Activated naive CD4-positive, alpha-beta T cell treated with Interleukin-2 at 50 U/mL for 16 hours (primary cell): ENCODE measurements around the gene TP73.
A peak's percentile ranks its signal among the peaks of the same experiment; 100 is the strongest.

Source experiments
- DNase-seq: peaks from one replicate; pipeline ENCODE4 v3.0.0-alpha.2; 2020

The TP73 gene

DNA sequence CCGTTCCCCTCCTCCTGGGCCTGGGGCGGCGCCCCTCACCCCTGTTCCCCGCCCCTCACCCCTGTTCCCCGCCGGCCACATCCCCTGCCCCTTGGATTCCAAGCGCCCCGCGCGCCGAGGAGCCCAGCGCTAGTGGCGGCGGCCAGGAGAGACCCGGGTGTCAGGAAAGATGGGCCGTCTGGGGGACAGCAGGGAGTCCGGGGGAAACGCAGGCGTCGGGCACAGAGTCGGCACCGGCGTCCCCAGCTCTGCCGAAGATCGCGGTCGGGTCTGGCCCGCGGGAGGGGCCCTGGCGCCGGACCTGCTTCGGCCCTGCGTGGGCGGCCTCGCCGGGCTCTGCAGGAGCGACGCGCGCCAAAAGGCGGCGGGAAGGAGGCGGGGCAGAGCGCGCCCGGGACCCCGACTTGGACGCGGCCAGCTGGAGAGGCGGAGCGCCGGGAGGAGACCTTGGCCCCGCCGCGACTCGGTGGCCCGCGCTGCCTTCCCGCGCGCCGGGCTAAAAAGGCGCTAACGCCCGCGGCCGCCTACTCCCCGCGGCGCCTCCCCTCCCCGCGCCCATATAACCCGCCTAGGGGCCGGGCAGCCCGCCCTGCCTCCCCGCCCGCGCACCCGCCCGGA, at the start of gene TP73:
TSS of gene TP73 (plus strand) at position 587 of the 618 bp plus-strand sequence. CDS start 29,850 bp downstream, outside the sequence.
- peak; percentile 16 for DNase-seq

DNA sequence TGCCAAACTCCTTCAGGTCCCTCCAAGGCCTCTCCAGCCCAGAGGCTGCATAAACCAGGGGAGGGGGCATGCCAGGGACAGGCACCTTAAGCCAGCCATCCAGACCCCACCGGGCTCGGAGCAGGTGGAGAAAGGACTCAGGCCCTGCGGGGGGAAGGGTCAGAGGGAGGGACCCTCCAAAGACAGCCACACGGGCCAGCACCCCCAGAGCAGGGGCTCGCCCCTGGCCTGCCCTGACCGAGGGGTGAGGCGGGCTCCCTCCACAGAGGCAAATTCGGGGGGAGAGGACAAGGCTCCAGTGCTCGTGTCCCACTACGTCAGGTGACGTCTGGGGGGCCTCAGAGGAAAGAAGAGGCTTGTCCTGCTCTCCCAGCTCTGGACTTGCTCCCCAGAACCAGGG, 49.2 kb upstream of the TP73 start:
- DNase-seq = no peak

DNA sequence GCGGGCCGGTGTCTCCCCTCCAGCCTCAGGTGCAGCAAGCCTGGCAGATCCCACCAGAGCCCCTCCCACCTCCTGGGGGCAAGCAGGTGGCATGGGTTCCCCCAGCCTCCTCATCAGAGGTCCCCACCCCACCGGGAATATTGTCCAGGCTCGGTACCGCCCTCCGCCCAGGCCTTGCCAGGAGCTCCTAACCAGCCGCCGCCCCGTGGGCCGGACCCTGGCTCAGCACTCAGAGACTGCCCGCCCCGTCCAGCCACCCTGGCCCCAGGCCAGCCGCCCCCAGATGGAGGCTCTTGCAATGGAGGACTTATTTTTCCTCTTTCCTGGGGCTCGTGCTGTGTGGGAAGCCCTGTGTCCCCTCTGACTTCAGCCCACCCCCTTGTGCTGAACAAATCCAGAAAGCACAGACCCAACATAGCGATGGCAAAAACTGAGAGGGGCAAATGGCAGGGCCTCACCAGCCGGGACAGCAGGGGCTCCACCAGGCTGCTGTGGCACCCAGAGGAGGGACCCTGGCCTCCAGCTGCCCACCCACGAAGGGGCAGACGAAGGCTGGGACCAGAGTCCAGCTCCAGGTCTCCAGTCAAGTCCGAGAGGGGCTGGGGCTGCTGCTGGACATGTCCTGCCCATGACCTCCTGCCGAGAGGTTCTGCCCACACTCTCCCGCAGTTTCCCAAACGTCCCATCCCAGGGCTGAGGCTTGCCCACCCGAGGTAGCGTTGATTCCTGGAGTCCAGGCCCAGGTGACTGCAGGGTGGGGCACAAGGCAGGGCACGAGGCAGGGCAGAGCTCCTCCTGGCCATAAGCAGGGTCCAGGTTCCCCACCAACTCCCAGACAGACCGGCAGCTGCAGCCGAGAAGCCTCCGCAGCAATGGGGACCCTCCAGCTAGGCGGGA, 48.5 kb upstream of the TP73 start:
- no peak for DNase-seq

DNA sequence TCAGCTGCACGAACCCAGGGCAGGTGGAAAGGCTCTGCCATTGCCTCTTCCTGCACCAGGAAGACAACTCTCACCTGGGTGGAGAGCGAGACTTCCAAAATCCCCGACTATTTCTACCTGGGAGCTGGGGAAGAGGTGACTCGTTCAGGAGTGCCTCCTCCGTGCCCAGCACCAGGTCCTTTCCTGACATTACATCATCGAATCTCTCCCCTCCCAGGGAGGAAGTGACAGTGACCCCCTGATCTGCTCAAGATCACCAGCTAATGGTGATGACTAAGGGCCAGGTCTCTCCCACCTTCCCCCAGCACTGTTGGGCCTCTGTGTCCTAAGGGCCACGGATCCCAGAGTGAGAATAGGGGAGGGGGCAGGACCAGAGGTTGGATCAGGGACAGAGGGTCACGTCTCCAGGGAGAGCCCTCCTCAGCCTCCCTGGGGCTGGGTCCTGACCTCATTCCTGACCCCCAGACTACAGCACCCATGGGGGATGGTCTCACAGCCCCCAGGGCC, 47.8 kb upstream of the TP73 start:
- no peak for DNase-seq

DNA sequence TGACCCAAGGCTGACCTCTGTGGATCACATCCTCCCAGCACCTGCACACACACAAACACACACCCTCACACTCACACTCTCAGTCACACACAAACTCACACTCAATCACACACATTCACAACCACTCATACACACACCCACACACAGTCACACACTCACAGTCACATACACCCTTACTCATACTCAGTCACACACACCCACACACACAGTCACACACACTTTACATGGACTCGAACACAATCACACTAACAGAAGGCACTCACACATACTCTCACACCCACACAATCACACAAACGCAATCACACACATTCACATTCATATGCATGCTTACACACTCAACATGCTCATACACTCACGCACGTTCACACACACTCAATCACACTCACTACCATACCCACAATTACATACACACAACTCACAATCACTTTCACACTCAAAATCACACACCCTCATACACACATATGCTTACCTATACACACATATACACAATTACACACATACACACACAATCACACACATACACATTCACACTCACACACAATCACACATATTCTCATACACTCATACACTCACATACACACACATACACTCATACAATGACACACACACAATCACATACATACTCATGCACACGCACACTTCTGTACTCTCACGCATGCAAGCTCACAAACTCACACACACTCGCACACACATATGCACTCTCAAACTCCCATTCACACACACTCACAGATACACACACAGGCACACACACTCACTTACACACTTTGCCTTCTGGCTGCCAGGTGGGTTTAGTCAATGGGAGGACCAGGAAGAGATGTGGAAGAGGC, 47.1 kb upstream of the TP73 start:
- no peak for DNase-seq

DNA sequence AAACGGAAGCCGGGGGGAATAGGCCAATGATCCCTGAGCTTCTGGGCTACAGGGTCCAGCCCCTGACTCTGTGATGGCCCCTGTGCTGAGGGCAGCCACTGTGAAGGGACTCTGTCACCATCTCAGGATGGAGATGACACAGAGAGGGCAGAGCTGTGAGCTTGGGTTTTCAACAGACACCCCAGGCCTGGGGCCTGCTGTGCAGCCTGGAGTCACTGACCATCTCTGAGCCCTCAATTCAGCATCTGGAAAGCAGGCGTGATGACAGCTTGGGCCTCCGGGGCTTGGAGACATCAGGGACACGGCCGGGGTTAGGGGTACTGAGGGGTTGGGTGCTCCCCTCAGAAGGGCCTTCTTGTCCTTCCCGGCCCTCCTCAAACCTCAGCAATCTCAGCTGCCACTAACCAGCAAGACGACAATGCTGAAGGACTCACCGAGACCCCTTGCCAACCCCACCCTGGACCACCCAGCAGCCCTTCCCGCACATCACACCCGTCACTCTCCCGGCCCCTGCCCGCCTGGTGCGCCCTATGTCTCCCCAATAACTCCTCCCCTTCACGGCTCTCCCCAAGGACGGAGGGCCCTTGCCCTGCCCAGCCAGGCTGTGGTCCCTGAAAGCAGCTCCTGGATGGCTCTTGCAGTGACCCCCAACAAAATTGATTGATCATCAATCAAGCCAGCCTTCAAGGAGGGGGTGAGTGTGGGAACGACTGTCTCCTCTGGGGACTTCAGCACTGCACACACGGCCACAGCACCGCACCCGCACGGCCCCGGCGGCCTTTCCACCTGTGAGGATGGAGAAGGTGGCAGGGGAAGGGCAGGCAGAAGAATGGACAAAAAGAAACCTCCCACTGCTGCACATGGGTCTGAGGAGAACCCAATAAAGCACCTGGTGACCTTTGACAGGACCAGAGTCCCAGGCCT, 45.3 kb upstream of the TP73 start:
- no peak for DNase-seq

DNA sequence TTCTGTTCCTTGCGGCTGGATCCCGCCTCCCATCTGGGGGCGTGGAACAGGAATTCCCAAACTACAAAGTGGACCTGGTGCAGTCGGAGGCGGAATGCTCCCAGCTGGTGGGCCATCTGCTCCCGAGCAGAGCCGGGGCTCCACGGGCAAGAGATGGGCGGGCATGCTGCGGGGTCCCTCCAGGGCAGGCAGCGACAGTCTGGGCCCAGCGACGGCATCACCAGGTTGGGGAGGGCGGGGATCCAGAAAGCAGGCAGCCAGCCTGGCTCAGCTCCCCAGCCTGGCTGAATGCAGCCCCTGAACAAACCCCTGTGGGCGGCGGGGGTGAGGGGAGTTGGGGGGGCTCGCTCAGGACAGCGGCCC, 44.6 kb upstream of the TP73 start:
- DNase-seq = no peak

DNA sequence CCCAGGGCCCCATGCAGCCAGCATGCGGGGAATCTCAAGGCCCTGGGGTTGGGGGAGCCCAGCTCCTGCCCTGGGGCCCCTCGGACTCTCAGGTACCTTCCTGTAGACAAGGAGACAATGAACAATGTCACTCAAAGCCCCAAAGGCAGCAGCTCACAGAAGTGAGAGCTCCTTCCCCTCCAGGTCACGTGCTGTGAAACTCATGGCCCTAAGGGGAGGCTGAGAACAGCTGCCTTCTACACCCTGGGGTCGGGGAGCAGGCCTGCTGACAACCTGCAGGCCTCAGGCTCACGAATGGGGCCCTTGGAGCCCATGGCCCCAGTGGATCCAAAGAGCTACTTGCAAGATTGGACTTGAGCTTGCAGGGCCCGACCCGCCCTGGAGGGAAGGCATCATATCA, 44.2 kb upstream of the TP73 start:
- DNase-seq = no peak

DNA sequence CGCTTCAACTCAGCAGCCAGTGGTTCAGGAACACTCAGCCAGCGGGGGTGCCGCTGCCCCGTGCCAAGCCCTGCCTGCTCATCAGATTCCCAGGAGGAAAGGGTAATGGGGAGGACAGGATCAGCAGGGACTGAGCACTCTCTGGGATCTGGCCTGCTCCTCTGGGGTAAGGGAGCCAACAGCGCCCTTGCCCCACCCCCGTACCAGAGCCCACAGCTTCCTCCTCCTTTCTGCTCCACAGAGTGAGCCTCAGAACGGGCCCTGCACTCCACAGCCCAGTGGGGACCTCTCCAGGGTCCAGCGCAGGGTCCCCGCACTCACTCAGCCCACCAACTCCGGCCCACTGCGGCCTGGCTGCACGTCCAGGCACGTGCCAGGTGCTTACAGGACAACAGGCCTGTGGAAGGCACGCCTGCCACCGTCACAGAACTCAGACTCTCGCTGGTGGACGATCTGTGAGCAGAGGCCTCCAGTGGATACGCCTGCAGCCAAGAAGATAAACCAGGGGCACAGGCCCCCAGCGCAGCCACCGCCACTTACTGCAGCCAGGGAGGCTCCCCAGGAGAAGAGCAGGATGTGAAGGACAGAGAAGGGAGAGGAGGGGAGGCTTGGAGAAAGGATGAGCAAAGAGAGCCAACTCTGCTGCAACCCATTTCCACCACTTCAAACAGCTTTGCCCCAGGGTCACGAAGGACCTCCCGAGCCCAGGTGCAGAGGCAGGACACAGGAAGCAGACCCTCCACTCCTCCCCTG, 43.1 kb upstream of the TP73 start:
- no peak for DNase-seq

DNA sequence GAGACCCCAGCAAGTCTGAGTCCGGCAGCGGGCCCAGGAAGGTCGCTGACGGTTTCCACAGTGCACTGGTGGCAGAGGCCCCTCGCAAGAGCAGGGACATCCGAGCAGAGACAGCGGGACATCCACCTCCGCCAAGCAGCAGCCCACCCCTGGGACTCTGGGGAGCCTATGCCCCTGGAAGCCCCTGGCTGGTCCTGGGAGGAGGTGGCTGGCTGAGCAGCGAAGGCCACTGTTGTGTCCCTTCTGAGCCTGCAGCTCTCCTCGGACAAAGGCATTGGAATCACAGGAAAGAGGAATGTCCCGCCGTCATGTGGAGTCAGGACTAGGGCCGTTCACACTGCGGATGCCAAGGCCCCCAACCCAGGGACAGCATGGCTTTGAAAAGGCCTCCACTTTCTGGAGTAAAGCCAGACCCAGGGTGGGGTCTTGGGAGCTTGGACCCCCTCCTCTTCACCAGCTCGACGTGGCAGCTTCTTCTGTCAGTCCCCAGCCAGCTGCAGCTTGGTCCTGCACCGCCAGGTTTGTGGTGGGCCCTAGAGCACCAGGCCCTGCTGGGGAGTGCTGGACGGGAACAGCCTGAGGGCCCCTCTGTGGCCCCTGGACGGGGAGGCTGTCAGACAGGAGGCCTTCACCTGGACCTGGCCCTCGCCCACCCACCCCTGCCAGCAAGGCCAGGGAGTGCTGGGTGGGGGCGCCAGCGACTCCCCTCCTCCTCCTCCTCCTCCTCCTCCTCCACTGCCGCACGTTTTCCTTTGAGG, 42.4 kb upstream of the TP73 start:
- DNase-seq = no peak

DNA sequence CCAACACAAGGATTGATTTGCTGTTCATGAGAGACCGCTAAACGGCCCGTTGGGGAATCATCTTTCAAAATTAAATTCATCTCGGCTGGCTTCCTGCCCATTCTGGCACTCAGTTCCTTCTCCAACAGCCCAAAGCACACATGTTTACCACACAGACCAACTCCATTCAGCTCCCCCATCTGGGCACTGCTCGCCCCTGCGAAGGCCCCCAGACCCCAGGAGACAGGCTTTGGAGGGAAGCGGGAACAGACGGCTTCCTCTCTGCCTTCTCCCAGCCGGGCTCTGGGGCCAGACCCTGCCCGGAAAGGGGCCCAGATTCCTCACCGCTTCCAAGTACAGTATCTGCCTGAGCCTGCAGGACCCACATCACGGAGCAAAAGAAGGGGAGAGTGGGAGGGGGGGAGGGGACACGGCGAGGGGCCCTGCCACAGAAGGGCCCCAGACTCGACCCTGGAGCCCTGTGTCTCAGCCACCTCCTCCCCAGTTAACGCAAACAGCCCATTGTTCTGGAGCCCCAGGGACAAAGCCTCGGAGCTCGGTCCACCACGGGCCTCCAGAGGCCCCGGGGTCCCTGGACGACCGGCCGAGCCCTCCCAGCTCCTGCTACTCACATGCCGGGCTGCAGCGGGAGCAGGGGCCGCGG, 41.7 kb upstream of the TP73 start:
- no peak for DNase-seq

DNA sequence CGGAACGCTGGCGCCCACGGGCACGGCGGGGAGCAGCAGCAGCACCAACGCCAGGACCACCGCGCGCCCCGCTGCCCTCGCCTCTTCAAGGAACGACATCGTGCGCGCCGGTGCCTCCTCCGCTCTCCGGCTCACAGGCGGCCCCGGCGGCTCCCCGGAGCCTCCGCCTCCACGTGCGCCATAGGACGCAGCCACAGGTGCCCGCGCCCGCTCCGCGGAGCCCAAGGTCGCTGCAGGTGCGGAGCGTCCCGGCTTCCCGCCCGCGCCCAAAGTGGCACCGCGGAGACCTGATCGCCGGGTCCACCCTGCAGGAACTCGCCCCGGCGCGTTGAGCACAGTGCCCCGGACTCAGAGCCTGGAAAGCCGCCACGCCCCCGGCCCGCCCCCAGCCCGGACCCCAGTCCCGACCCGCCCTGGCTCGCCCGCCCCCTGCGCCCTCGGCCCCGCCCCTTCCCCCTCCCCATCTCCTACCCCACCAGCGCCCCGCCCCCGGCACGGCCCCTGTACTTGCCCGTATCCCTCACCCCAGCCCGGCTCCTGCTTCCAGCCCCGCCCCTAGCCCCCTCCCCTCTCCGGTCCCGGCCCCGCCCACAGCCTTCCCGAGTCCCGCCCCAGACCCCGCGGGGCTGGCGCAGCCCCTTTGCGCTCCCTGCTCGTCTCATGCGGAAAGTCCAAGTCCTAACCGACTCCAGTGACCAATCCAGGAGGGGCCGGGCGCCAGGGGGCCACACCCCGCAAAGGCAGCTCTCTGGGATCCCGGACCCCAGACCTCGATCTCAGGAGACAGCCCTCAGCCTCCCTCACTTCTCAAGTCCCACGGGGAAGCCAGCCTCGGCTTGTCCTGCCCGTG, 40.9 kb upstream of the TP73 start, which contains the start of gene MEGF6:
TSS of gene MEGF6 (minus strand) at position 339 of the 850 bp plus-strand sequence. CDS start at position 99, 240 bp downstream.
- peak; percentile 63 for DNase-seq

DNA sequence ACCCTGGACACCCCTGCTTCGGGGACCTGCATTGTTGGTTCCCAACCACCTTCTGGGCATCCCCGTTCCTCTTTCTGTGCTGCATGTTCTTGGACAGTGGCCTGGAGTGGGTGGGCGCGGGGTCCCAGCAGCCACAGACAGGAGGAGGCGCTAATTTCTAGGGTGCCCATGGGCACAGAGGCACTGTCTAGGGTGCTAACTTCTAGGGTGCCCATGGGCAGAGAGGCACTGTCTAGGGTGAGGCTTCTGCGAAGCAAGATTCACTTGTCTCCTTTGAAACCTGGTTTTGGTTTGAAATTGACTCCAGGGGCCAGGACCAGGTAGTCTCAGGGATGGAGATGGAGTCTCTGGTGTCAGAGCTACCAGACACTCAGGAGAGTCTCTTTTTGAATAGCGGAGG, 40.2 kb upstream of the TP73 start:
- DNase-seq = no peak

DNA sequence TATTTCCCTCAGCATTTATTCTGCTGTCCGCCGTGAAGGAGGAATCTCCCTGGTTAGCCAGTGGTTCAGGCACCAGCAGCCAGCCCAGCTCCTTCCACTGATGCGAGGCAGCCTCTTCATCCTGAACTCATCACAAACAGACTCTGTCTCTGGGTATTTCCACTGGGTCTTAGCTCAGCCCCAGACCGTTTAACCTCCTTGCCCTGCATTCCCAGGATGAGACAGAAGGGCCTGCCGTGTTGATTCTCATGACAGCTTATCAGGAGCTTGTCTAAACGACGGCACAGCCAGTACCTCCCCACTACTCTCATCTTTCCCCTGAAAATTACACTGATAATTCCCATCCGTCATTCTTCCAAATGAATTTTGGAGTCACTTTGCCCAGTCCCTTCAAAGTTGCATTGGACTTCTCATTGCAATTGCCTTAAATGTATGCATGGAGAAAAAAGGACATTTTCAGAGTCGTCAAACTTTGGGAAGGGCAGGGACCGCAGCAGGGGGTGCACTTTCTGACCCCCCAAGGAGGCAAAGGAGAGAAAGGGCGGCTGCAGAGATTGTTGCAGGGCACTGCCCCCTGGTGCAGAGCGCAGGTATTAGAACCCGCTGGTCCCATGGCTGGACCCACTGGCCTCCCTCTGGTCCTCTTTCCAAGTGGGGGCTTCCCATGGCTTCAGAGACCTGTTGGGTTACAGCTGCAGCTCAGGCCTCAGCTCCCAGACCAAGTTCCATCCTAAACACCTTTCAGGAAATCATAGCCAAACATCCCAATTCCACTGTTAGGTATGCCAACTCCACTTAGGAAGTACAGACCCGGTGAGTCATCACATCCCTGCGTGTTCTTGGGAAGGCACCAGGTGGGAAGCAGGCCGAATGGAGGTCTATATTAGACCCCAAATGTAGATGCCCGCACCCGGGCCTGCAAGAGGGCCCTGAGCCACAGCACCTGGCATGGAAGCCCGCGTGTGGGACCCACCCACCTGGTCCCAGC, 37.3 kb upstream of the TP73 start:
- no peak for DNase-seq

DNA sequence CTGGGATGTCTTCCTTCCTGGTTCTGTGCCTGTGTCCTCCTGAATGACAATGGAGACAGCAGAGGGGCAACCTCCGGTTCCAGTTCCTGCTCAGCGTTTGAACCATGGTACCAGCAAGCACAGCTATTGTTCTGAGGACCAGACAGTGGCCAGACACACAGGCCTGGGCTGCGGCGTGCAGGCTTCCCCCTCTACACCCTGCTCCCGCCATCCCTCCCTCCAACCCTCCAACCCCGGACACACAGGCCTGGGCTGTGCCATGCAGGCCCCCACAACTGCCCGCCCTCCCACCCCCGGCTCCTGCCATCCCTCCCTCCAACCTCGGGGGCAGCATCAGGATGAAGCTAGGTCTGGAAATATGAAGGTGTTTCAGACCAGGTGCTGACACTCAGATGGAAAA, 35.5 kb upstream of the TP73 start:
- DNase-seq = no peak

DNA sequence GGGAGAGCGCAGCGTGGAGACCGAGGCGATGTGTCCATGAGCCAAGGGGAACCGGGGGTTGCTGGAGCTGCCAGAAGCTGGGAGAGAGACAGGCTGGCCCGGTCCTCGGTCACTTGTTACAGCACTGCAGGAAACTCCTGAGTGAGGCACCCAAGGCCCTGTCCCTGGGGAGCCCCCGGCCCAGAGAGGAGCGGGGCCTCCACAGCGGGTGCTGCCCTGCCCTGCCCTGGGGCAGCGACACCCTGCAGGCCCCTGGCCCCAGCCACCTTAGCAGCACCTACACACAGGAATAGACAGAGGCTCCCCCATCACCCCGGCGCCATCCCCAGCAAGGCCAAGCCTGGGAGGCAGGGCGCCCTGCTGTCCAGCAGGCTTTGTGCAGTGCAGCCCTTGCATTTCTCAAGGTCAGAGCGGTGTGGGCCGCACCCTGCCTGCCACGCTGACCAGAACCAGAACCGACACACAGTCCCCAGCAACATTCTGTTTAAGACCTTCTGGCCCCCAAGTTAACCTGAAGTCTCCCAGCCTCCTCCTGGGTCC, 34.4 kb upstream of the TP73 start:
- DNase-seq = no peak

DNA sequence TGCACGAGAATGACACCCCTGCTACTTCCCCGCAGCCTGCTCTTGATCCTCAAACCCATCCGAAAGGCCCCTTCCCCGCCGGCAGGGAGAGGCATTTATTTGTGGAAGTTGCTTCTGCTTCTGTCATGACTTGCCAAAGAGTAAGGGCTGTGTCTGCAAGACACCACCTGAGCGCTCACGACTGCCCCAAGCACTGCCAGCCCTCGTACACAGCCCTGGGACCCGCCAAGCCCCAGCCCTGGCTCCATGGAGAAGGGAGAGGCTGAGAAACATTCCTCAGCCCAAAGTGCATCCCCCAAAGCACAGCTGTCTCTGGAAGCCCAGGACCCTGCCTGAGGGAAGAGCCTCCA, 33.8 kb upstream of the TP73 start:
- no peak for DNase-seq
